ENCODE measurements around the gene DIAPH2.
"Not testable (repeated sequence)": the region's sequence is repeated elsewhere in the genome, so short reads cannot be mapped to it uniquely, and the experiment has no call there.

Gene DIAPH2

DNA sequence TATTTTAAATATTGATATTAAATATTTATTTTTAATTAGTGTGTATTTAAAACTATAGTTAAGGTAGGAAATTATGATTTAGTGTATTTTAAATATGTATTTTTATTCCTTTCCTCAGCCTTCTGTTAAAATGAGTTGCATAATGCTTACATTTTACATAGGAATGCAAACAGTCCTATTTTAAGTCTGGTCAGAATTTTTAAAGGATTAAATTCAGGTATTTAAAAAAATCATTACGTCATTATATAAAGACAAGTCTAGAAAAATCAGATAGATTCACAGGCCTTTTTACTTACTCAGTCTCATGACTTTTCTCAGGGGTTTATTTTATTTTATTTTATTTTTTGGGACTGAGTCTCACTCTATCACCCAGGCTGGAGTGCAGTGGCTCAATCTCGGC lies 148.7 kb downstream of the DIAPH2 start:
- no peak for DNase-seq (ENCODE audit: low read depth)

GRCh38 chrX:96834137-96834536 lies 149.5 kb downstream of the DIAPH2 start:
- DNase-seq (ENCODE audit: low read depth) = no peak

DNA sequence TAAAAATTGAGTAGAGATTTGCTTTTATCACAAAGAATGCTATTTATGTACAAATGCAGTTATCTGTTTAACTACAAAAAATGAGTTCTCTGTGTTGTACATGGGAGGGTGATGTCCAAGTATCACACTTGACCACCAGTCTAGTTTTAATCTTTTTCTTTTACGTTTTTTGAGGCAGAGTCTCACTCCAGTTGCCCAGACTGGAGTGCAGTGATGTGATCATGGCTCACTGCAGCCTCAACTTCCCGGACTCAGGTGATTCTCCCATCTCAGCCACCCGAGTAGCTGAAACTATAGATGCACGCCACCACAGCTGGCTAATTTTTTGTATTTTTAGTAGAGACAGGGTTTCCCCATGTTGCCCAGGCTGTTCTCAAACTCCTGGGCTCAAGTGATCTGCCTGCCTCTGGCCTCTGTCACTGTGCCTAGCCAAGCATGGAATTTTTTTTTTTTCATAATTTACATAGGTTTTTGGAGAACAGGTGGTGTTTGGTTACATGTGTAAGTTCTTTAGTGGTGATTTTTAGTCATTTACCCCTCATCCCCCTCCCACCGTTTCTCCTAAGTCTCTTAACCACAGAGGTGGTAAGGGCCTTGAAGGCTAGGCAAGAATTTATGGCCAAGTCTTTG lies 151.1 kb downstream of the DIAPH2 start:
- DNase-seq (ENCODE audit: low read depth) = no peak

DNA sequence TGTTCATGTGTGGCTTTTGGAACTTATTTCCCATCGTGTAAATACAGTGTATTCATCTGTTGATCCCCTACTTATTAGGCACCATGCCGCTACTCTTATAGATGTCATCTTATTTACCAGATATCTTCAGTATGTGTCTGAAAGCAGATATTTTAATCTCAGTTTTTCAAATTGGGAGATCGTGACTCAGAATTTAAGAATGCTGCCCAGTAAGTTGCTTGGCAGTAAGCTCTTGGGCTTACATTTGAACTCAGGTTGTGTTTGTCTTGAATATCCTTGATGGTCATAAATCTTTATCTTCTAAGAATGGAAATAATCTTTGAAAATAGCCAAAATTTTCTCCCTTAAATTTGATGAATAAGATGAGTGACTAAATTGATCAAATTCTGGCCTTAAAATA lies 153.2 kb downstream of the DIAPH2 start:
- no peak for DNase-seq (ENCODE audit: low read depth)

DNA sequence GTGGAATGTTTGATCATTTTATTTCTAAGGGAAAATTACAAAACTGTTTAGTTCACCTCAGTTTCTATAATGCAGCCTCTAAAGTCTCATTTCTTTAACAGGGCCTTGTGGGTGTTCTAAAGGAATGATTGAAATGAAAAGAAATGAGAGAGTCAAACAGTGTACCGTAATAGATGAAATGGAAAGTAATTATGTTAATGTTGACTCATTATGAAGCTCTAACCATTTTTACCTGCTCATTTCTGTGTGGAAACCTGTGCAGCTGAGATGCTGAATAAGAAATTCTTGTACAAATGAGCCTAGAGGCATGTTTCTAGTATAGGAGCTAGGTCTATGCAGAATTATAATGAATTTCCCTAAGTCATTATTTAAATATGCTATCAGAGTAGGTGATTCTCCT lies 153.9 kb downstream of the DIAPH2 start:
- DNase-seq (ENCODE audit: low read depth) = no peak

- DNase-seq (ENCODE audit: low read depth) = no peak
These were observed 156.7 kb downstream of the DIAPH2 start for GRCh38 chrX:96841325-96841724.

- DNase-seq (ENCODE audit: low read depth) = not testable (repeated sequence)
These were observed 157.2 kb downstream of the DIAPH2 start for GRCh38 chrX:96841866-96842265.

DNA sequence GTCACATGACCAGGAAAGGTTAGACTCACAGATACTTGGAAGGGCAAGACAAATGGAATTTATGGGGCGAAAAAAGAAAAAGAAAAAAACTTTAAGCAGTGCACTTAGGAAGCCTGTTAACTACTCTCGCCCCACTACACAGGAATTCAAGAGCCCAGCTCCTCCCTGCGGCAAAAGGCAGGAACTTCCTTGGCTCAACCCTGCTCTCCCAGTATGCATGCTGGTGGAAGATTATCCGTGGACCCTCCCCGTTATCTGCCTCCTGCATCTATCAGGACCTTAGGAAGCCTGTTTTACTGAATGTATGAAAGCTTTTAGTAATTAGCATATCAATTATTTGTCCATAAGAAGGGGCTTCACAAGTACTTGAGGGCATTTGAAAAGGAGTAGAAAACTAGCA lies 158.9 kb downstream of the DIAPH2 start:
- DNase-seq (ENCODE audit: low read depth) = no peak

- DNase-seq (ENCODE audit: low read depth) = no peak
These were observed 162.2 kb downstream of the DIAPH2 start for GRCh38 chrX:96846841-96847240.

DNA sequence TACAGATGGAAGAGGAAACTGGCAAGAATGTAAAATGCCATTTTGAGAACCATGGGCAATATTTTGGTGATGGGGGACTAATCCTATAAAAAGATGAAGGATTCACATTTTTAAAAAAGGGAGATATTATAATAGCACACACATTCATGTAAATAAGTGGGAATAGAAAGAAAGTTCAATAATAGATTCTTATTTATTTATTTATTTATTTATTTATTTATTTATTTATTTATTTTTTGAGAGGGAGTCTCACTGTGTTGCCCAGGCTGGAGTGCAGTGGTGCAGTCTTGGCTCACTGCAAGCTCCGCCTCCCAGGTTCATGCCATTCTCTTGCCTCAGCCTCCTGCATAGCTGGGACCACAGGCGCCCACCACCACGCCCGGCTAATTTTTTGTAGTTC lies 174.8 kb downstream of the DIAPH2 start:
- not testable (repeated sequence) for DNase-seq (ENCODE audit: low read depth)

- no peak for DNase-seq (ENCODE audit: low read depth)
These were observed 176.6 kb downstream of the DIAPH2 start for GRCh38 chrX:96861218-96861617.

- no peak for DNase-seq (ENCODE audit: low read depth)
These were observed 177.0 kb downstream of the DIAPH2 start for GRCh38 chrX:96861661-96862060.

DNA sequence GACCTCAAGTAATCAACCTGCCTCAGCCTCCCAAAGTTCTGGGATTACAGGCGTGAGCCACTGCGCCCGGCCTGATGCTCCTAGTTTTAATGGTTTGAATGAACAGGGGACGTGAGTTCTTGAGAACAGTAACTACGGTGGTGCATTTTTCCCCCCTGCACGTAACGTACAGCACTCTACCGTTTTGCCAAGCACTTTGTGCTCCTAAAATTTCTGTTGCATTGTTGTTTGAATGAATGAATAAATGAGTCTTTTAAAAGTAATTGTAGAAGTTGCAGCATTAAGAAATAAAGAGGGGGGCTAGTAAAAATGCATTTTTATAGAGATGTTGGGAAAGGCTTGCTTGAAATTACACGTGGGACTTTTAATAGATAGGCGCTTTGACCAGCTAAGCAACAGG lies 199.0 kb downstream of the DIAPH2 start, which contains the start of gene RPA4:
Gene RPA4 (plus strand): TSS at position 301 of the 400 bp plus-strand sequence. CDS start 403 bp downstream, outside the sequence.
- DNase-seq (ENCODE audit: low read depth) = no peak

- no peak for DNase-seq (ENCODE audit: low read depth)
These were observed 199.4 kb downstream of the DIAPH2 start for GRCh38 chrX:96884027-96884426.

- DNase-seq (ENCODE audit: low read depth) = no peak
These were observed 205.1 kb downstream of the DIAPH2 start for GRCh38 chrX:96889726-96890125.

- DNase-seq (ENCODE audit: low read depth) = no peak
These were observed 222.1 kb downstream of the DIAPH2 start for GRCh38 chrX:96906741-96907140.

DNA sequence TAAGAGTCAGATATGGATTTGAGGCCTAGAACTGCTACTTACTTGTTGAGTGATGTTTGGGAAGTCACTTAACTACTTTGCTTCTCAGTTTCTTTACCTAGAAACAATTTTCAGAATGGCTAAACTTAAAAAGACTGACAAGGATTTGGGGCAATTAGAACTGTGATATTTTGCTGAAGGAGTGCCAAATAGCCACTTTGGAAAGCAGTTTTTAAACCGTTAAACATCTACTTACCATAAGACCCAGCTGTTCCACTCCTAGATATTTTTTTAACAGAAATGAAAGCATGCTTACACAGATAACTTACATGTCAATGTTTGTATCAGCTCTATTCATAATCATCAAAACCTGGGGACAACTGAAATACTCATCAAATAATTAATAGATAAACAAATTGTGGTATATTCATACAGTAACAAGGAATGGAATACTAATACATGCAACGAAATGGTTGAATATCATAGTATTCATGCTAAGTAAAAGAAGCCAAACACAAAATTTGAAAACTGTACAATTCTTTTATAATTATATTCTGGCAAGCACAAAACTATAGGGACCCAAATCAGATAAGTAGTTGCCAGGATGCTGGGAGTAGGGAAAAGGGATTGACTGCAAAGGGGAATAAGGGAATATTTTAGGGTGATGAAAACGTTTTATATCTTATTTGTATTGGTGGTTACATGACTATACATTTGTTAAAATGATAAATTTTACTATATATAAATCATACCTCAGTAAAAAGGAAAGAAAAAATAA lies 223.1 kb downstream of the DIAPH2 start:
- DNase-seq (ENCODE audit: low read depth) = no peak

- DNase-seq (ENCODE audit: low read depth) = no peak
These were observed 224.6 kb downstream of the DIAPH2 start for GRCh38 chrX:96909291-96909690.

DNA sequence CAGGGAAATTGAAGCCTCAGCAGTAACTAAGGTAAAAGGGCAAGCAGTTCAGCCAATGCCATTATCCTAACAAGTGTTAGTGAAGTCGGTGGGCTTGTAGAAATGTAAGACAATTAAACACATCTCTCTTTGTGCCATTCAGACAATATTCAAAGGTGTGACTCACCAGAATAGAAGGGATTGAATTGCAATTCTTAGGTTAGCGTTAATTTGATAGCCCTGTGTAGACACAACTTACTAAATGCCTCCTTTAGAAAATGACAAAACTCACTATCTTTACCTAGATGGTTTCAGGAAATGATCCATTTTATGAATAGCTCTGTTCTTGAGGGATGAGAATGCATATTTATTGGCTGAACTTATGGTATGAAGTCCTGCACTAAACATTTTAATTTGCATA lies 234.2 kb downstream of the DIAPH2 start:
- no peak for DNase-seq (ENCODE audit: low read depth)

- DNase-seq (ENCODE audit: low read depth) = no peak
These were observed 235.0 kb downstream of the DIAPH2 start for GRCh38 chrX:96919672-96920071.

- DNase-seq (ENCODE audit: low read depth) = no peak
These were observed 239.9 kb downstream of the DIAPH2 start for GRCh38 chrX:96924581-96924980.

- DNase-seq (ENCODE audit: low read depth) = no peak
These were observed 244.4 kb downstream of the DIAPH2 start for GRCh38 chrX:96929036-96929435.

DNA sequence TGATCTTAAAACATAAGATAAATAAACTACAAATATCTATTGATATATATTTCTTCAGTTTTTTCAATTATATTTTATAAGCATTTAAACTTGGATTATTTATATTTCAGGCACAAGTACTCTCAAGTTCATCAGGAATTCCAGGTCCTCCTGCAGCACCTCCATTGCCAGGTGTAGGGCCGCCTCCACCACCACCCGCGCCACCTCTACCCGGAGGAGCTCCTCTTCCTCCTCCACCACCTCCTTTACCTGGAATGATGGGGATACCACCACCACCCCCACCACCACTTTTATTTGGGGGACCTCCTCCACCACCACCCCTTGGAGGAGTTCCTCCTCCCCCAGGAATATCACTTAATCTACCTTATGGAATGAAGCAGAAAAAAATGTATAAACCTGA lies 273.1 kb downstream of the DIAPH2 start:
- no peak for DNase-seq (ENCODE audit: low read depth)

DNA sequence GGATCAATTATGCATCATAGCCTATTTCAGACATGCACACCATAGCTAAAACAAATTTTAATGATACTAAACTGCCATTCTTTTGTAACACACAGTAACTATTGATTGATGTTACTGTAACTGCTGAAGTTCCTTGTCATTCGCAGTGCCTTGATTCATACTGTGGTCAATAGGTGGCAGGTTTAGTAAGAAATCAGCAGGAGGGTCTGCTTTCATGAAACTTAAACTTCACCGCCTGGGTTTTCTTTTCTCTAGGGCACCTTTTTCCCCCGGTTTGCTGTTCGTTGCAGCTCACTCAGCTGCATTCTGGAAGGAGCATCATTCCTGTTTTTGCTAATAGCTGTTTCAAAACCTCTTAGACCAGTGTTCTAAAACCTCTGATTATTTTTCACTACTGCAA lies 287.2 kb downstream of the DIAPH2 start:
- no peak for DNase-seq (ENCODE audit: low read depth)

Data from activated T-cell treated with anti-CD3 and anti-CD28 coated beads for 48 hours (primary cell).